ENCODE data around the gene EIPR1.
"Not testable (repeated sequence)": the region's sequence is repeated elsewhere in the genome, so short reads cannot be mapped to it uniquely, and the experiment has no call there.

Gene EIPR1

GRCh38 chr2:3301001-3301400, 76.6 kb downstream of the EIPR1 start:
- DNase-seq: no peak

GRCh38 chr2:3300224-3300995, 77.2 kb downstream of the EIPR1 start:
- DNase-seq: no peak

GRCh38 chr2:3299703-3300102, 77.9 kb downstream of the EIPR1 start:
- DNase-seq: no peak

GRCh38 chr2:3299130-3299529, 78.5 kb downstream of the EIPR1 start:
- no peak for DNase-seq

- no peak for DNase-seq
Measured at GRCh38 chr2:3298191-3298590, 79.4 kb downstream of the EIPR1 start.

GRCh38 chr2:3297523-3297922, 80.1 kb downstream of the EIPR1 start:
- DNase-seq: no peak

GRCh38 chr2:3296182-3296972, 81.2 kb downstream of the EIPR1 start:
- DNase-seq: no peak

GRCh38 chr2:3294493-3294892, 83.1 kb downstream of the EIPR1 start:
- DNase-seq: no peak

- no peak for DNase-seq
Measured at GRCh38 chr2:3294069-3294468, 83.5 kb downstream of the EIPR1 start.

GRCh38 chr2:3293221-3293620, 84.4 kb downstream of the EIPR1 start:
- no peak for DNase-seq

GRCh38 chr2:3292416-3292815, 85.2 kb downstream of the EIPR1 start:
- DNase-seq: no peak

GRCh38 chr2:3291750-3292149, 85.9 kb downstream of the EIPR1 start:
- no peak for DNase-seq

GRCh38 chr2:3291113-3291512, 86.5 kb downstream of the EIPR1 start:
- DNase-seq: no peak

GRCh38 chr2:3290655-3291054, 87.0 kb downstream of the EIPR1 start:
- DNase-seq: no peak

- no peak for DNase-seq
Measured at GRCh38 chr2:3289971-3290370, 87.6 kb downstream of the EIPR1 start.

- no peak for DNase-seq
Measured at GRCh38 chr2:3289526-3289925, 88.1 kb downstream of the EIPR1 start.

- no peak for DNase-seq
Measured at GRCh38 chr2:3289171-3289515, 88.5 kb downstream of the EIPR1 start.

- DNase-seq: no peak
Measured at GRCh38 chr2:3288470-3289170, 89.0 kb downstream of the EIPR1 start.

- no peak for DNase-seq
Measured at GRCh38 chr2:3287896-3288295, 89.7 kb downstream of the EIPR1 start.

- DNase-seq: not testable (repeated sequence)
Measured at GRCh38 chr2:3286646-3287036, 91.0 kb downstream of the EIPR1 start.

- DNase-seq: no peak
Measured at GRCh38 chr2:3285901-3286645, 91.5 kb downstream of the EIPR1 start.

- no peak for DNase-seq
Measured at GRCh38 chr2:3284657-3285630, 92.7 kb downstream of the EIPR1 start.

Measured in GF-D8 (cell line).